Measurements from ENCODE around the gene MAPK6.

GRCh38 chr15:52112203-52112750 is 93.3 kb downstream of the MAPK6 start:
- TF ChIP-seq CTCF (IDR thresholded peaks at IDR 0.05), result peak in 2 of 5 experiments; percentile 18 to 37
- no peak for TF ChIP-seq EP300 (IDR thresholded peaks at IDR 0.05; ENCODE audit: low read depth)
- TF ChIP-seq POLR2A (IDR thresholded peaks at IDR 0.05), result no peak
- TF ChIP-seq POLR2AphosphoS5 (IDR thresholded peaks at IDR 0.05), result no peak

Data from transverse colon (tissue), 4 donors.